HG02588 (cell line): ENCODE results near the gene UBE2O.

Experiments used
- ATAC-seq: cut with Tn5 transposase; IDR thresholded peaks from one replicate; pipeline ENCODE4 v1.9.1; 2021; ENCODE audit warnings: mild to moderate bottlenecking, moderate library complexity; ENCODE audit not compliant: unreplicated experiment

Gene UBE2O

GRCh38 chr17:76398523-76399174, 54.3 kb downstream of the UBE2O start:
- ATAC-seq: no peak

GRCh38 chr17:76397687-76398522, 55.0 kb downstream of the UBE2O start:
- no peak for ATAC-seq

- no peak for ATAC-seq
These were observed 55.8 kb downstream of the UBE2O start for GRCh38 chr17:76397184-76397583.

GRCh38 chr17:76395980-76396379, 57.0 kb downstream of the UBE2O start:
- ATAC-seq: no peak

GRCh38 chr17:76394166-76394565, 58.8 kb downstream of the UBE2O start:
- no peak for ATAC-seq

- ATAC-seq: no peak
These were observed 61.7 kb downstream of the UBE2O start for GRCh38 chr17:76391200-76391715.

GRCh38 chr17:76390003-76390421, 62.9 kb downstream of the UBE2O start:
- no peak for ATAC-seq

GRCh38 chr17:76388966-76389888, 63.7 kb downstream of the UBE2O start:
- ATAC-seq: no peak

- ATAC-seq: no peak
These were observed 65.8 kb downstream of the UBE2O start for GRCh38 chr17:76386966-76387765.

- ATAC-seq: no peak
These were observed 66.8 kb downstream of the UBE2O start for GRCh38 chr17:76385892-76386786.

- no peak for ATAC-seq
These were observed 67.7 kb downstream of the UBE2O start for GRCh38 chr17:76384987-76385891.

GRCh38 chr17:76384222-76384986, 68.5 kb downstream of the UBE2O start, which contains the start of gene SPHK1:
TSS of gene SPHK1 (plus strand) at chr17:76384609. CDS start at chr17:76385645, 1,036 bp downstream.
- peak; percentile 55 for ATAC-seq

GRCh38 chr17:76383546-76384221, 69.3 kb downstream of the UBE2O start:
- ATAC-seq: peak; percentile 15

- ATAC-seq: no peak
These were observed 70.0 kb downstream of the UBE2O start for GRCh38 chr17:76382803-76383545.

GRCh38 chr17:76382351-76382802, 70.6 kb downstream of the UBE2O start:
- ATAC-seq: no peak
